WTC11 (cell line): ENCODE data around the gene DNMT3A. TPM values are rescaled to one million over a fixed set of nuclear protein-coding genes. Genes with fewer than 3 reads are reported as not detected.

ENCODE experiments used
- ATAC-seq: fragments of 200-7000 bp; cut with Tn5 transposase; 2 replicates; pipeline ENCODE4 v1.10.0; 2021; ENCODE audit warnings: mild to moderate bottlenecking, moderate library complexity
- CTCF ChIA-PET: fragments of 300-600 bp; sonication (Branson Sonifier 250); formaldehyde crosslinking; loops from one replicate; lab custom pipeline; 2021; ENCODE audit warnings: antibody characterized with exemption; lab: Charles Lee
- POLR2A ChIA-PET: fragments of 350-600 bp; sonication (Branson Sonifier 250); formaldehyde crosslinking; loops from one replicate; lab custom pipeline; 2021; ENCODE audit warnings: antibody characterized with exemption; lab: Charles Lee
- DNase-seq: peaks from one replicate; pipeline ENCODE4 v3.0.0; 2021; ENCODE audit warnings: low spot score
- H3K27ac Mint-ChIP-seq: 2 replicates; pipeline ENCODE4 v1.8.0; 2021; ENCODE audit warnings: mixed read lengths
- H3K27me3 Mint-ChIP-seq: 2 replicates; pipeline ENCODE4 v1.8.0; 2021; ENCODE audit warnings: low read depth, mild to moderate bottlenecking, moderate library complexity, mixed read lengths
- H3K36me3 Mint-ChIP-seq: 2 replicates; pipeline ENCODE4 v1.8.0; 2021; ENCODE audit warnings: mixed read lengths
- H3K4me1 Mint-ChIP-seq: 2 replicates; pipeline ENCODE4 v1.8.0; 2022; ENCODE audit warnings: mixed read lengths
- H3K4me3 Mint-ChIP-seq: 2 replicates; pipeline ENCODE4 v1.8.0; 2021; ENCODE audit warnings: mild to moderate bottlenecking, moderate library complexity, mixed read lengths
- H3K9me3 Mint-ChIP-seq: 2 replicates; pipeline ENCODE4 v1.8.0; 2021; ENCODE audit warnings: mixed read lengths
- ATF1 ChIP-seq: sonication (generic); formaldehyde crosslinking; IDR thresholded peaks from 2 replicates; pipeline ENCODE4 v1.8.1; 2023; ENCODE audit warnings: mild to moderate bottlenecking, moderate library complexity, missing genetic modification reagents
- EMX1 ChIP-seq: fragments of 250-450 bp; sonication (Bioruptor Pico); IDR thresholded peaks from 2 replicates; pipeline ENCODE4 v1.8.0; 2021; ENCODE audit warnings: mild to moderate bottlenecking
- FOXP1 ChIP-seq: sonication (generic); formaldehyde crosslinking; IDR thresholded peaks from 2 replicates; pipeline ENCODE4 v1.8.0; 2022; ENCODE audit warnings: missing genetic modification reagents, mild to moderate bottlenecking, moderate library complexity, borderline replicate concordance
- GABPB1 ChIP-seq: sonication (generic); formaldehyde crosslinking; IDR thresholded peaks from 2 replicates; pipeline ENCODE4 v1.8.1; 2023; ENCODE audit warnings: mild to moderate bottlenecking, missing genetic modification reagents
- GRHL2 ChIP-seq: fragments of 250-450 bp; sonication (Bioruptor Pico); IDR thresholded peaks from 2 replicates; pipeline ENCODE4 v1.8.0; 2022; ENCODE audit warnings: mild to moderate bottlenecking, moderate library complexity; ENCODE audit not compliant: insufficient replicate concordance, severe bottlenecking
- GTF2I ChIP-seq: fragments of 250-450 bp; sonication (Bioruptor Pico); conservative IDR thresholded peaks from 2 replicates; pipeline ENCODE4 v1.4.0; 2021; ENCODE audit warnings: mild to moderate bottlenecking
- NFATC4 ChIP-seq: fragments of 250-450 bp; sonication (Bioruptor Pico); IDR thresholded peaks from 2 replicates; pipeline ENCODE4 v1.9.0; 2021; ENCODE audit warnings: mild to moderate bottlenecking
- SMAD3 ChIP-seq: sonication (generic); formaldehyde crosslinking; IDR thresholded peaks from 2 replicates; pipeline ENCODE4 v1.8.0; 2022; ENCODE audit warnings: missing genetic modification reagents, mild to moderate bottlenecking, borderline replicate concordance
- ZNF219 ChIP-seq: sonication (generic); formaldehyde crosslinking; IDR thresholded peaks from 2 replicates; pipeline ENCODE4 v1.8.0; 2023; ENCODE audit warnings: missing genetic modification reagents, mild to moderate bottlenecking, borderline replicate concordance
- ZNF263 ChIP-seq: sonication (generic); formaldehyde crosslinking; IDR thresholded peaks from 2 replicates; pipeline ENCODE4 v1.8.1; 2022; ENCODE audit warnings: low read depth, mild to moderate bottlenecking, moderate library complexity, missing genetic modification reagents
- ZNF416 ChIP-seq: fragments of 250-450 bp; sonication (Bioruptor Pico); IDR thresholded peaks from 2 replicates; pipeline ENCODE4 v1.9.0; 2021; ENCODE audit warnings: mild to moderate bottlenecking, inconsistent platforms
- total RNA-seq: library from RNA; stranded (reverse); gene quantifications from 3 replicates; pipeline ENCODE4 v1.2.3, GENCODE V29; 2021
- TF ChIP-seq, protein P1 (sequence below): fragments of 250-450 bp; sonication (Bioruptor Pico); conservative IDR thresholded peaks from 2 replicates; pipeline ENCODE4 v1.9.0; 2021; ENCODE audit warnings: mild to moderate bottlenecking
- TF ChIP-seq, protein P2 (sequence below): sonication (generic); formaldehyde crosslinking; IDR thresholded peaks from 2 replicates; pipeline ENCODE4 v1.8.1; 2022; ENCODE audit warnings: low read depth, mild to moderate bottlenecking, moderate library complexity, missing genetic modification reagents, borderline replicate concordance
- TF ChIP-seq, protein P3 (sequence below): sonication (generic); formaldehyde crosslinking; IDR thresholded peaks from 2 replicates; pipeline ENCODE4 v1.8.0; 2022; ENCODE audit warnings: mild to moderate bottlenecking, missing genetic modification reagents
- TF ChIP-seq, protein P4 (sequence below): sonication (generic); formaldehyde crosslinking; IDR thresholded peaks from 2 replicates; pipeline ENCODE4 v1.8.1; 2023; ENCODE audit warnings: mild to moderate bottlenecking, missing genetic modification reagents, moderate library complexity
- TF ChIP-seq, protein P5 (sequence below): sonication (generic); formaldehyde crosslinking; IDR thresholded peaks from 2 replicates; pipeline ENCODE4 v1.8.1; 2022; ENCODE audit warnings: mild to moderate bottlenecking, missing genetic modification reagents, moderate library complexity, borderline replicate concordance
- TF ChIP-seq, protein P6 (sequence below): sonication (generic); formaldehyde crosslinking; IDR thresholded peaks from 2 replicates; pipeline ENCODE4 v1.8.1; 2022; ENCODE audit warnings: missing genetic modification reagents, borderline replicate concordance
- TF ChIP-seq, protein P7 (sequence below): sonication (generic); formaldehyde crosslinking; IDR thresholded peaks from 2 replicates; pipeline ENCODE4 v1.8.1; 2023; ENCODE audit warnings: mild to moderate bottlenecking, missing genetic modification reagents
- TF ChIP-seq, protein P8 (sequence below): sonication (generic); formaldehyde crosslinking; IDR thresholded peaks from 2 replicates; pipeline ENCODE4 v1.8.1; 2023; ENCODE audit warnings: mild to moderate bottlenecking, missing genetic modification reagents, borderline replicate concordance

The DNMT3A gene
- total RNA-seq, 1 experiment from 2014 or later: 154 TPM

DNA sequence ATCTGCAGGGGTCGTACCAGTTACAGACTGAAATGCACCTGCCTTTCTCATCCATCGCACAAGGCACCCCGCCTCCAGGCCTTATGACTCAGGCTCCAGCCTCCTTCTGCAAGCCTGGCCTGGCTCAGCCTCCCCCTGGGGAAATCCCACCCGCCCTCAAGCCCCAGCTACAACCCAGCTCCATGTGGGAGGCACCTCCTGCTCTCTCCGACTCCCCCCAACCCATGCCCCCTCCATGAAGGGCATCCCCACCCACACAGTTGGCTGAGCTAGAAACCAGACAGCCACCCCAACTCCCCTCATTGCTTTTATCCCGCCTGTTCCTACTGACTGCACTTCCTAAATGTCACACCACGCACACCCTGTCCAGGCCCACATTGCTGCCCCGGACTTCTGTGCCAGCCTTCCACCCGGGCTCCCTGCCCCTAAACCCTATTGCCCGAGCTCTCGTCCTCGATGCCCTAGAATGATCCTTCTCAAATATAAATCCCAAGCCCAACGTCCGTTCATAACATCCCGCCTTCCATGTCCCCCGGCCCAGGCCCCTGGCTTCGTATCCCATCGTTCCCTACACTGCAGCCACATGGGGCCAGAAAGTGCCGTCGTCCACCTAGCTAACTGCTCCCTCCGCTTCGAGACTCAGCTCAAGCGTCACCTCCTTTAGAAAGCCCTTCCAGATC is 9.9 kb downstream of the DNMT3A start (continued):
- TF ChIP-seq, protein P1, sequence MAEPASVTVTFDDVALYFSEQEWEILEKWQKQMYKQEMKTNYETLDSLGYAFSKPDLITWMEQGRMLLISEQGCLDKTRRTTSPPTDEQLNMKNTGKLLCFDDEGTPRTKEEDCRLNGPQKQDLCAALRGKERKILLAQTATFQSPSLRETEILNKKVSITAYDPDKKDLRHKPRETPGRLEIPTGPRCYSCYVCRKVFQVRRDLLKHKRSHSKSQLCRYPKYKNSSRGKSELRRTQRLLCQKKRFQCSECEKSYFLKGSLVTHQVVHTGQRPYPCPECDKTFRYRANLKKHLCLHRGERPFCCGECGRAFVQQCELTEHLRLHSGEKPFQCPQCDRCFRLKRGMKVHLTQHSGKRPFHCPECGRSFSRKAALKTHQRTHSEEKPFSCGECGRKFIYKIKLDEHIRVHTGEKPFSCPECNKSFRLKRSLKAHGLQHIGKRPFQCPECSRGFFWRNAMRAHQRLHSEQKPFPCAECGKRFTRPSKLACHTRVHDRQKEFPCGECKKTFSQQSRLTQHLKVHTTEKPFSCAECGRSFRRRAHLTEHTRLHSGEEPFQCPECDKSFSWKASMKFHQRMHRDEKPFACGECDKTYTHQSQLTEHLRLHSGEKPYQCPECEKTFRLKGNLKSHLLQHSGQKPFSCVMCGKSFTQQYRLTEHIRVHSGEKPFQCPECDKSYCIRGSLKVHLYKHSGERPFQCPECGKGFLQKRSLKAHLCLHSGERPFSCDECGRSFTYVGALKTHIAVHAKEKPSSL (CRISPR knock-in tag): no peak
- TF ChIP-seq EMX1 (CRISPR knock-in tag) (no peak), NFATC4 (CRISPR knock-in tag) (no peak), GTF2I (no peak), GRHL2 (CRISPR knock-in tag) (no peak), ZNF219 (CRISPR knock-in tag) (no peak), ZNF416 (CRISPR knock-in tag) (no peak), ZNF263 (no peak)
- TF ChIP-seq, protein P2, sequence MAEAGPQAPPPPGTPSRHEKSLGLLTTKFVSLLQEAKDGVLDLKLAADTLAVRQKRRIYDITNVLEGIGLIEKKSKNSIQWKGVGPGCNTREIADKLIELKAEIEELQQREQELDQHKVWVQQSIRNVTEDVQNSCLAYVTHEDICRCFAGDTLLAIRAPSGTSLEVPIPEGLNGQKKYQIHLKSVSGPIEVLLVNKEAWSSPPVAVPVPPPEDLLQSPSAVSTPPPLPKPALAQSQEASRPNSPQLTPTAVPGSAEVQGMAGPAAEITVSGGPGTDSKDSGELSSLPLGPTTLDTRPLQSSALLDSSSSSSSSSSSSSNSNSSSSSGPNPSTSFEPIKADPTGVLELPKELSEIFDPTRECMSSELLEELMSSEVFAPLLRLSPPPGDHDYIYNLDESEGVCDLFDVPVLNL (CRISPR knock-in tag): no peak
- TF ChIP-seq, protein P3, sequence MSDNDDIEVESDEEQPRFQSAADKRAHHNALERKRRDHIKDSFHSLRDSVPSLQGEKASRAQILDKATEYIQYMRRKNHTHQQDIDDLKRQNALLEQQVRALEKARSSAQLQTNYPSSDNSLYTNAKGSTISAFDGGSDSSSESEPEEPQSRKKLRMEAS (CRISPR knock-in tag): no peak
- TF ChIP-seq, protein P4, sequence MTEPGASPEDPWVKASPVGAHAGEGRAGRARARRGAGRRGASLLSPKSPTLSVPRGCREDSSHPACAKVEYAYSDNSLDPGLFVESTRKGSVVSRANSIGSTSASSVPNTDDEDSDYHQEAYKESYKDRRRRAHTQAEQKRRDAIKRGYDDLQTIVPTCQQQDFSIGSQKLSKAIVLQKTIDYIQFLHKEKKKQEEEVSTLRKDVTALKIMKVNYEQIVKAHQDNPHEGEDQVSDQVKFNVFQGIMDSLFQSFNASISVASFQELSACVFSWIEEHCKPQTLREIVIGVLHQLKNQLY (CRISPR knock-in tag): no peak

DNA sequence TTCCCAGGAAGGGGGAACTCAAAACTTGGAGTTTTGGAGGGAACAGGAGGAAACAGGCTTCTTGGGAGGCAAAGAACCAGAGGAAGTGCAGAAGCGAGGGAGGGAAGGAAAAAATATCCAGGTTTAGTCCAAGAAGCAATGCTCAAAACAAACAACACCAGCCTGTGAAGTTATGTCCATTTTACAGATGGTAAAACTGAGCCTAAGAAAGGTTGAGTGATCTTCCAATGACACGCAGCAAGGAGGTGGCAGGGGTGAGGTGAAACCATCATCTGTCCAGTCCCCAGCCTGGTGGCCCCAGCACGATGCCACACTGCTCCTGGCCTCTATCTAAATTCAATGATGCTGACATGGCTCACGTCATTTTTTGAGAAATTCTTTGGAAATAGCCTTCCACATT is 10.8 kb downstream of the DNMT3A start:
- POLR2A ChIA-PET: no interaction called here
- H3K27me3 Mint-ChIP-seq: no peaks in the 10 kb centered on the region
- CTCF ChIA-PET: interaction anchor here (1.1 to 1.8 kb wide), 2 partner anchors 16 to 31 kb away, joined by 4 to 8 read pairs; no protein-coding TSS in a partner anchor
- H3K4me1 Mint-ChIP-seq: peaks cover 35% of the 10 kb centered on the region
- H3K9me3 Mint-ChIP-seq: peaks cover 8% of the 10 kb centered on the region
- peaks cover 14% of the 10 kb centered on the region for H3K36me3 Mint-ChIP-seq
- ATAC-seq: no peak
- H3K4me3 Mint-ChIP-seq: no peak overlapping the region
- no peak for DNase-seq
- H3K27ac Mint-ChIP-seq: no peak overlapping the region; the same call in 1 of the 2 replicates
- TF ChIP-seq, protein P5, sequence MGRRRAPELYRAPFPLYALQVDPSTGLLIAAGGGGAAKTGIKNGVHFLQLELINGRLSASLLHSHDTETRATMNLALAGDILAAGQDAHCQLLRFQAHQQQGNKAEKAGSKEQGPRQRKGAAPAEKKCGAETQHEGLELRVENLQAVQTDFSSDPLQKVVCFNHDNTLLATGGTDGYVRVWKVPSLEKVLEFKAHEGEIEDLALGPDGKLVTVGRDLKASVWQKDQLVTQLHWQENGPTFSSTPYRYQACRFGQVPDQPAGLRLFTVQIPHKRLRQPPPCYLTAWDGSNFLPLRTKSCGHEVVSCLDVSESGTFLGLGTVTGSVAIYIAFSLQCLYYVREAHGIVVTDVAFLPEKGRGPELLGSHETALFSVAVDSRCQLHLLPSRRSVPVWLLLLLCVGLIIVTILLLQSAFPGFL (CRISPR knock-in tag): no peak
- TF ChIP-seq, protein P6, sequence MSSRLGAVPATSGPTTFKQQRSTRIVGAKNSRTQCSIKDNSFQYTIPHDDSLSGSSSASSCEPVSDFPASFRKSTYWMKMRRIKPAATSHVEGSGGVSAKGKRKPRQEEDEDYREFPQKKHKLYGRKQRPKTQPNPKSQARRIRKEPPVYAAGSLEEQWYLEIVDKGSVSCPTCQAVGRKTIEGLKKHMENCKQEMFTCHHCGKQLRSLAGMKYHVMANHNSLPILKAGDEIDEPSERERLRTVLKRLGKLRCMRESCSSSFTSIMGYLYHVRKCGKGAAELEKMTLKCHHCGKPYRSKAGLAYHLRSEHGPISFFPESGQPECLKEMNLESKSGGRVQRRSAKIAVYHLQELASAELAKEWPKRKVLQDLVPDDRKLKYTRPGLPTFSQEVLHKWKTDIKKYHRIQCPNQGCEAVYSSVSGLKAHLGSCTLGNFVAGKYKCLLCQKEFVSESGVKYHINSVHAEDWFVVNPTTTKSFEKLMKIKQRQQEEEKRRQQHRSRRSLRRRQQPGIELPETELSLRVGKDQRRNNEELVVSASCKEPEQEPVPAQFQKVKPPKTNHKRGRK: no peak
- TF ChIP-seq SMAD3 (CRISPR knock-in tag): no peak
- TF ChIP-seq, protein P3 (CRISPR knock-in tag): no peak
- TF ChIP-seq FOXP1 (CRISPR knock-in tag): no peak
- TF ChIP-seq, protein P7, sequence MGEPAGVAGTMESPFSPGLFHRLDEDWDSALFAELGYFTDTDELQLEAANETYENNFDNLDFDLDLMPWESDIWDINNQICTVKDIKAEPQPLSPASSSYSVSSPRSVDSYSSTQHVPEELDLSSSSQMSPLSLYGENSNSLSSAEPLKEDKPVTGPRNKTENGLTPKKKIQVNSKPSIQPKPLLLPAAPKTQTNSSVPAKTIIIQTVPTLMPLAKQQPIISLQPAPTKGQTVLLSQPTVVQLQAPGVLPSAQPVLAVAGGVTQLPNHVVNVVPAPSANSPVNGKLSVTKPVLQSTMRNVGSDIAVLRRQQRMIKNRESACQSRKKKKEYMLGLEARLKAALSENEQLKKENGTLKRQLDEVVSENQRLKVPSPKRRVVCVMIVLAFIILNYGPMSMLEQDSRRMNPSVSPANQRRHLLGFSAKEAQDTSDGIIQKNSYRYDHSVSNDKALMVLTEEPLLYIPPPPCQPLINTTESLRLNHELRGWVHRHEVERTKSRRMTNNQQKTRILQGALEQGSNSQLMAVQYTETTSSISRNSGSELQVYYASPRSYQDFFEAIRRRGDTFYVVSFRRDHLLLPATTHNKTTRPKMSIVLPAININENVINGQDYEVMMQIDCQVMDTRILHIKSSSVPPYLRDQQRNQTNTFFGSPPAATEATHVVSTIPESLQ (CRISPR knock-in tag): no peak
- no peak for TF ChIP-seq ATF1 (CRISPR knock-in tag)
- TF ChIP-seq, protein P8, sequence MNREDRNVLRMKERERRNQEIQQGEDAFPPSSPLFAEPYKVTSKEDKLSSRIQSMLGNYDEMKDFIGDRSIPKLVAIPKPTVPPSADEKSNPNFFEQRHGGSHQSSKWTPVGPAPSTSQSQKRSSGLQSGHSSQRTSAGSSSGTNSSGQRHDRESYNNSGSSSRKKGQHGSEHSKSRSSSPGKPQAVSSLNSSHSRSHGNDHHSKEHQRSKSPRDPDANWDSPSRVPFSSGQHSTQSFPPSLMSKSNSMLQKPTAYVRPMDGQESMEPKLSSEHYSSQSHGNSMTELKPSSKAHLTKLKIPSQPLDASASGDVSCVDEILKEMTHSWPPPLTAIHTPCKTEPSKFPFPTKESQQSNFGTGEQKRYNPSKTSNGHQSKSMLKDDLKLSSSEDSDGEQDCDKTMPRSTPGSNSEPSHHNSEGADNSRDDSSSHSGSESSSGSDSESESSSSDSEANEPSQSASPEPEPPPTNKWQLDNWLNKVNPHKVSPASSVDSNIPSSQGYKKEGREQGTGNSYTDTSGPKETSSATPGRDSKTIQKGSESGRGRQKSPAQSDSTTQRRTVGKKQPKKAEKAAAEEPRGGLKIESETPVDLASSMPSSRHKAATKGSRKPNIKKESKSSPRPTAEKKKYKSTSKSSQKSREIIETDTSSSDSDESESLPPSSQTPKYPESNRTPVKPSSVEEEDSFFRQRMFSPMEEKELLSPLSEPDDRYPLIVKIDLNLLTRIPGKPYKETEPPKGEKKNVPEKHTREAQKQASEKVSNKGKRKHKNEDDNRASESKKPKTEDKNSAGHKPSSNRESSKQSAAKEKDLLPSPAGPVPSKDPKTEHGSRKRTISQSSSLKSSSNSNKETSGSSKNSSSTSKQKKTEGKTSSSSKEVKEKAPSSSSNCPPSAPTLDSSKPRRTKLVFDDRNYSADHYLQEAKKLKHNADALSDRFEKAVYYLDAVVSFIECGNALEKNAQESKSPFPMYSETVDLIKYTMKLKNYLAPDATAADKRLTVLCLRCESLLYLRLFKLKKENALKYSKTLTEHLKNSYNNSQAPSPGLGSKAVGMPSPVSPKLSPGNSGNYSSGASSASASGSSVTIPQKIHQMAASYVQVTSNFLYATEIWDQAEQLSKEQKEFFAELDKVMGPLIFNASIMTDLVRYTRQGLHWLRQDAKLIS: no peak
- no peak for TF ChIP-seq GABPB1
